Upper lobe of right lung (tissue), 1 donor: ENCODE results near the gene TMEM266. TPM values are rescaled to one million over a fixed set of nuclear protein-coding genes. Genes with fewer than 3 reads are reported as not detected.

Source experiments
- ATAC-seq: fragments of 200-7000 bp; cut with Tn5 transposase; one replicate; pipeline ENCODE4 v1.9.1; 2020; ENCODE audit warnings: mild to moderate bottlenecking, moderate library complexity
- DNase-seq: peaks from one replicate; pipeline ENCODE4 v3.0.0-alpha.2; 2020
- H3K27ac ChIP-seq: fragments of 200-600 bp; one replicate; pipeline ENCODE4 v1.8.0; 2022
- H3K27me3 ChIP-seq: fragments of 200-600 bp; one replicate; pipeline ENCODE4 v1.8.0; 2022; ENCODE audit warnings: mild to moderate bottlenecking
- H3K36me3 ChIP-seq: fragments of 200-600 bp; one replicate; pipeline ENCODE4 v1.8.0; 2022
- H3K4me1 ChIP-seq: fragments of 200-600 bp; one replicate; pipeline ENCODE4 v1.8.0; 2022
- H3K4me3 ChIP-seq: fragments of 200-600 bp; one replicate; pipeline ENCODE4 v1.8.0; 2022; ENCODE audit warnings: mild to moderate bottlenecking
- H3K9me3 ChIP-seq: fragments of 200-600 bp; one replicate; pipeline ENCODE4 v1.8.0; 2022
- intact Hi-C: fragments of 100-400 bp; cut with DNase I; formaldehyde crosslinking; loops from one replicate; pipeline ENCODE4 v1.11.0; 2022
- total RNA-seq: library from RNA; stranded (reverse); fragmentation: NEBNext Ultra II Directional; extraction: Animal tissue kit (Norgen Biotek cat#: 25700); gene quantifications from one replicate; pipeline ENCODE4 v1.2.1, GENCODE V29; 2021
- TF ChIP-seq, protein P1 (sequence below): fragments of 200-600 bp; IDR thresholded peaks from one replicate; pipeline ENCODE4 v1.8.0; 2022; ENCODE audit warnings: antibody characterized with exemption
- donor health status: DM: no; HTN: yes; CAD: no; lungs with severe emphysema.

The TMEM266 gene
- total RNA-seq, 1 donor from 2014 or later: 2.5 TPM

DNA sequence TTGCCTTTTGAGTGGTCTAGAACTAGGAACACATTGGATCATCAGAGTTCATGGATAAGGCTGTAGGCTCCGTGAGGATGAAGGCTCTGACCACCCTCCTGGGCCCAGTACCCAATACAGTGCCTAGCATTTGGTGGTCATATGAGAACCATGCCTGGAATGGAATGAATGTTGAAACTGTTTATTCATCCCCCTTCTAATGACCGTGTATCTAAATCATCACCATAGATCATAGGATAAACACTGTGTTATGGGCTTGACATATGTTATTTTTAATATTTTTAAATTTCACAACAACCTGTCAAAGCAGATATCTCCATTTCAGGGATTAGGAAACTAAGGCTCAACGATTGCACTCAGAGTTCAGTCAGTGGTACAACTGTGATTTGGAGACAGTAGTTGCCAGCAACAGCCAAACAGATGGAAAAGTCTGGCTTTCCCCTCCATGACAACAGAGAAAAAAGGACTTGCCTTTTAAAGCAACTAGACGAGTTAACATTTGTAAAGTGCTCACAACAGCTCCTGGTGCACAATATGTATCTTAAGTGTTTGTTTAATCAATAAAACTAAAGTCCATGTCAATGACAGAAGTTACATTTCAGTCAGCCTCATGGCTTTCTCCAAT, 89.6 kb downstream of the TMEM266 start:
- Histone ChIP-seq H3K4me1 (peaks cover 9% of the 10 kb centered on the region), H3K27ac (no peak overlapping the region), H3K27me3 (no peaks in the 10 kb centered on the region), H3K36me3 (no peaks in the 10 kb centered on the region), H3K4me3 (no peak overlapping the region), H3K9me3 (no peaks in the 10 kb centered on the region)
- intact Hi-C loops: no loop called here
- no peak for DNase-seq
- TF ChIP-seq, protein P1, sequence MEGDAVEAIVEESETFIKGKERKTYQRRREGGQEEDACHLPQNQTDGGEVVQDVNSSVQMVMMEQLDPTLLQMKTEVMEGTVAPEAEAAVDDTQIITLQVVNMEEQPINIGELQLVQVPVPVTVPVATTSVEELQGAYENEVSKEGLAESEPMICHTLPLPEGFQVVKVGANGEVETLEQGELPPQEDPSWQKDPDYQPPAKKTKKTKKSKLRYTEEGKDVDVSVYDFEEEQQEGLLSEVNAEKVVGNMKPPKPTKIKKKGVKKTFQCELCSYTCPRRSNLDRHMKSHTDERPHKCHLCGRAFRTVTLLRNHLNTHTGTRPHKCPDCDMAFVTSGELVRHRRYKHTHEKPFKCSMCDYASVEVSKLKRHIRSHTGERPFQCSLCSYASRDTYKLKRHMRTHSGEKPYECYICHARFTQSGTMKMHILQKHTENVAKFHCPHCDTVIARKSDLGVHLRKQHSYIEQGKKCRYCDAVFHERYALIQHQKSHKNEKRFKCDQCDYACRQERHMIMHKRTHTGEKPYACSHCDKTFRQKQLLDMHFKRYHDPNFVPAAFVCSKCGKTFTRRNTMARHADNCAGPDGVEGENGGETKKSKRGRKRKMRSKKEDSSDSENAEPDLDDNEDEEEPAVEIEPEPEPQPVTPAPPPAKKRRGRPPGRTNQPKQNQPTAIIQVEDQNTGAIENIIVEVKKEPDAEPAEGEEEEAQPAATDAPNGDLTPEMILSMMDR: no peak
- no peak for ATAC-seq

DNA sequence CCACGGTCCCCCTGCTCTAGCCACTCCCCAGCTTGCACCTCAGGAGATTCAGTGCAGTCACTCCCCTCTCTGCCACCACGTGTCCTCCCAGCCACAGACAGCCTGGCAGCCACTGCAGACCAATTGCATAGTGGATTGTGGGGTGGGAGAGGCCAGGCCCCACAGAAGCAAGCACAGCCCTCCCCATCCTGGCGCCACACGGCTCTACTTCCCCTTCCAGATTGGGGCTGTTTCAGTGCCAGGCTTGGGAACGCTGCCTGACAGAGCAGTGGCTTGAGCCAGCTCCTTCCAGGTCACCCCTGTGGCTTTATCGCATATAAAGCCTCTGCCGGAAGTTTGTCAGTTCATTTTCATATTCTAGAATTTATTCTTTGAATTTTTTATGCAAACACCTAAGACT, 90.7 kb downstream of the TMEM266 start:
- no peaks in the 10 kb centered on the region for H3K9me3 ChIP-seq
- TF ChIP-seq, protein P1: no peak
- ATAC-seq (peak; percentile 69), DNase-seq (no peak)
- intact Hi-C loops: no loop called here
- peak overlapping the region; percentile 5 for H3K4me3 ChIP-seq
- H3K4me1 ChIP-seq: peaks cover 9% of the 10 kb centered on the region
- peak overlapping the region; percentile 39 for H3K27ac ChIP-seq
- no peaks in the 10 kb centered on the region for H3K36me3 ChIP-seq
- H3K27me3 ChIP-seq: no peaks in the 10 kb centered on the region

DNA sequence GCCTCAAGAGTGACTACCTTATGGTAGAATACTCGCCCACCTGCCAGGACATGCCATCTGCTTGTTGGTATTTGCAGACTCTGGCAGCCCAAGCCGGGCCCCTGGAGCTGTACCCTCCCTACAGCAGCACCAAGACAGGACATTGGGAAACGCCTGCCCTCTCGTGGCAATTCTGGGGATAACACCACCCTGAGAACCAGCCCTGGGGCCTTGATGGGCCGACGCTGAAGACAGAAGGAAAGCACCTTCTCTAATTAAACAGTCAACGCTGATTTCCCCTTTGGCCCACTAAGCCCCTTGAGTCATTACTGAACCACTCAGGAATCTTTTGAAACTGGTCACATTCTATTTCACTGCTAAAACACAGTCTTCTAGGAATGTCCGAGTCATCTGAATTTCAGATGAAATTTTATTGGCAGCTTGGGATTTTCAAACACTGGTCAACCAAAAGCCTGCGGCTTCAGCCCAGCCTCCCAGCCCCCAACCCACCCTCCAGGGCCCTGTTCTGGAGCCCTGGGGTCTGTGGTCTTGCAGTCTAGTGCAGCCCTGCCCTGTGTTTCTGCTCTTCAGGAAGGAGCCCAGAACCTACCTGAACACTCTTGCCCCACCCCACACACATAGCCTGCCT, 91.3 kb downstream of the TMEM266 start:
- peak; percentile 88 for ATAC-seq
- H3K36me3 ChIP-seq: no peaks in the 10 kb centered on the region
- TF ChIP-seq, protein P1: peak; percentile 94
- no peaks in the 10 kb centered on the region for H3K27me3 ChIP-seq
- H3K27ac ChIP-seq: peak overlapping the region; percentile 39
- peaks cover 9% of the 10 kb centered on the region for H3K4me1 ChIP-seq
- peak; percentile 79 for DNase-seq
- H3K9me3 ChIP-seq: no peaks in the 10 kb centered on the region
- peak overlapping the region; percentile 5 for H3K4me3 ChIP-seq
- intact Hi-C loops: no loop called here

DNA sequence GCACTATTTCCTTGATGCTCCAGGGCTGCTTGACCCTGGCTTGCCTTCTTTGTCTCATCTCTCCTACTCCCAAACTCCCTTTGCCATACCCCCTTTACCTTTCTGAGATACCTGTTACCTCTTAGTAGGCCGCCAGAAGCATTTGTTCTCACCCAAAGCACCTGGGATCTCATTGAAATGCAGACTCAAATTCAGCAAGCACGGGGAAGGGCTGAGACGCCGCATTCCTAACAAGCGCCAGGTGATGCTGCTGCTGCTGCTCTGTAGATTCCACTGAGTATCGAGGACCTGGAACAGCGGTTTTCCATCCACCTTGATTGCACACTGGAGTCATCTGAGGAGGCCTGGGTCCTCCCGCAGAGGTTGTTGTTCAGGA, 91.8 kb downstream of the TMEM266 start:
- H3K36me3 ChIP-seq: no peaks in the 10 kb centered on the region
- TF ChIP-seq, protein P1: no peak
- peaks cover 9% of the 10 kb centered on the region for H3K4me1 ChIP-seq
- H3K9me3 ChIP-seq: no peaks in the 10 kb centered on the region
- ATAC-seq (no peak), DNase-seq (no peak)
- intact Hi-C loops: no loop called here
- no peaks in the 10 kb centered on the region for H3K27me3 ChIP-seq
- H3K27ac ChIP-seq: no peak overlapping the region
- no peak overlapping the region for H3K4me3 ChIP-seq

DNA sequence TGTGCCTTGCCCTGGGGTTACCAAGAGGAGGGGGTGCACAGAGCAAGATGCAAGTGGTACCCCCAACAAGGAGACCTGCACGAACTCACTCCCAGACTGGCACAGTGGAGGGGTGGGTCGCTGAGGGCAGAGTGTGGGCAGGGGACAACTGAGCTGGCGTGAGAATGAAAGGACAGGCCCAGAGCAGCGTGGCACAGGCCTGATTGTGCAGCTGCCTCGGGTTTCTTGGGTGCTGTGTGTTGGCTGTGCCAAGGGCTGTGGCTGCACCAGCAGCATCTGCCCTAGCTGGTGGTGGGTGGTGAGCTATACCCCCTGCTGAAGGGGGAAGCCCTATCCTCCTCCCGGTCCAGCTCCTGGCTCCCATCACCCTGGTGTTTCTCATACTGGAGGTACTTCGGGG, 92.4 kb downstream of the TMEM266 start:
- H3K4me3 ChIP-seq: no peak overlapping the region
- no peak overlapping the region for H3K27ac ChIP-seq
- TF ChIP-seq, protein P1: no peak
- peaks cover 9% of the 10 kb centered on the region for H3K4me1 ChIP-seq
- H3K36me3 ChIP-seq: no peaks in the 10 kb centered on the region
- DNase-seq (no peak), ATAC-seq (no peak)
- H3K9me3 ChIP-seq: no peaks in the 10 kb centered on the region
- intact Hi-C loops: no loop called here
- no peaks in the 10 kb centered on the region for H3K27me3 ChIP-seq
